Left forelimb (tissue), 1 donor: ENCODE results near the gene NHLH2.

Experiments used
- DNase-seq: peaks from one replicate; pipeline ENCODE4 v3.0.0-alpha.2; 2018; ENCODE audit warnings: low spot score

The NHLH2 gene

DNA sequence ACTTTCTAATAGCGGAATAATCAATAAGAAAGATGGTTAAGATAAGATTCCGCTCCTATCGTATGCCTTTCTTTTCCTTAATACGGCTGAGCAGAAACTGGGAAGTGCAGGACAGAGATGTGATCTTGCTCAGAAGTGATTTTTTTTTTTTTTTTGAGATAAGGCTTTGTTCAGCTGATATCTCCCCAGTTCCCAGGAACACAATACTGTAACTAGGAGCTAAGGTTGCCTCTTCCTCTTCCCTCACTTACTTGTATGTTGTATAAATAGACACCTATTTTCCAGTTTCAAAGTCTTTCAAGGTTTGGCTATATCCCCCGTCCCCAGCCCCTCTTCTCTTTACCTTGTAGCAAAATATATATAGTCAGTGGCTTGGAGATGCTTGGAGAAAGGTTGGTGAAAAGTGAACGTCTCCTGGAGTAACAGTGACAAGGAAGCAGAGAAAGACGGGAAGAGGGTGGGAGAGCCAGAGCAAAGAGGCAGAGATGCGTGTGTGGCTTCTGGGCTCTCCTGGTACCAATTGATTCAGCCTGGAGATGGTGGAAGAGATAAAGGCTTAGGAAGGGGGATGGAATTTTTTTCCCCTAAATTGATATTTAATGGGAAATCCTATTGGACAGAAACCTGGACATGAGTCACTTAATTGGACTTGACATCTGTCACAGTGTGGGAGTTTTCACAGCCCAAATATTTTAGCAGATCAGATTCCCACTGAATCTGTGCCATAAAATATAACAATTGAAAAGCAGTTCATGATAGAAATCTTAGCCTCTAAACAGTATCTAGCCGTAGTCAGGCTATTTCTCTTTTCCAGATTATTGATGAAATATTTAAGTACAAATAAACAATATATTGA lies at the start of gene NHLH2:
NHLH2 (minus strand) TSS at position 522 of the 856 bp plus-strand sequence. CDS start 2,754 bp downstream, outside the sequence.
- no peak for DNase-seq

DNA sequence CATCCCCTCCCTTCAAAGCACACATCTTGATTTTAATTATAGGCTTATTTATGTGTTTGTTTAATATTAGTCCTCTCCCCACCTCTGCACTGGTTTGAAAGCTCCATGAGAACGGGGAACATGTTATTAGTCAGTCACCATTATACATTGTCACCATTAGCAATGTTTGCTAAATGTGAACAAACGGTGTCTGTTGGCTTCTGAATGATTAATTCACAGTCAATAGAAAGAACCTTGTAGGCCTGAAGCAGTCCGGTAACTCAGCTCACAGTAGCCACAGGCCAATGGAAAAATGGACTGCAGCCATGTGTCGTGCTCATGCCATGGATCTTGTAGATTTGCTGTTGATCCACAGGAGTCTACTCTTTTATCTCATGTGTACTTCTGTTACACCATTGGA lies 49.7 kb upstream of the NHLH2 start:
- no peak for DNase-seq

DNA sequence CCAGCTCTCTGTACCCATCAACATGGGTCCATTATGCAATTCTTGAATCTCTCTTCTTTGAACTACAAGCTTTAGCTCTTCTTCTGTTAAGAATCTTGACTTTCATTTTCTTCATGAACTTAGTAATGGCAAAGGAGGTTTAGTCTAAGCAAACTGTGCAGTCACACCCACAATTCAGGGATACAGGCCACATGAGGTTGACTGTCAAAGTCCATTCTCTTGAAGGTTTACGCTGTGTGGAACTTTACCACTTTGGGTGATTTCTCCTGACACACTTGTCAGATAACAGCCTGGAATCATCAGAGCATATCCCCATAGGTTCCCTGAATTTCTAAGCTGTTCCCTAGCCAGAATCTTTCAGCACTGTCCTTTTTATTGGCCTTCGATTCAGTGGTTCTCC lies 48.0 kb upstream of the NHLH2 start:
- no peak for DNase-seq

DNA sequence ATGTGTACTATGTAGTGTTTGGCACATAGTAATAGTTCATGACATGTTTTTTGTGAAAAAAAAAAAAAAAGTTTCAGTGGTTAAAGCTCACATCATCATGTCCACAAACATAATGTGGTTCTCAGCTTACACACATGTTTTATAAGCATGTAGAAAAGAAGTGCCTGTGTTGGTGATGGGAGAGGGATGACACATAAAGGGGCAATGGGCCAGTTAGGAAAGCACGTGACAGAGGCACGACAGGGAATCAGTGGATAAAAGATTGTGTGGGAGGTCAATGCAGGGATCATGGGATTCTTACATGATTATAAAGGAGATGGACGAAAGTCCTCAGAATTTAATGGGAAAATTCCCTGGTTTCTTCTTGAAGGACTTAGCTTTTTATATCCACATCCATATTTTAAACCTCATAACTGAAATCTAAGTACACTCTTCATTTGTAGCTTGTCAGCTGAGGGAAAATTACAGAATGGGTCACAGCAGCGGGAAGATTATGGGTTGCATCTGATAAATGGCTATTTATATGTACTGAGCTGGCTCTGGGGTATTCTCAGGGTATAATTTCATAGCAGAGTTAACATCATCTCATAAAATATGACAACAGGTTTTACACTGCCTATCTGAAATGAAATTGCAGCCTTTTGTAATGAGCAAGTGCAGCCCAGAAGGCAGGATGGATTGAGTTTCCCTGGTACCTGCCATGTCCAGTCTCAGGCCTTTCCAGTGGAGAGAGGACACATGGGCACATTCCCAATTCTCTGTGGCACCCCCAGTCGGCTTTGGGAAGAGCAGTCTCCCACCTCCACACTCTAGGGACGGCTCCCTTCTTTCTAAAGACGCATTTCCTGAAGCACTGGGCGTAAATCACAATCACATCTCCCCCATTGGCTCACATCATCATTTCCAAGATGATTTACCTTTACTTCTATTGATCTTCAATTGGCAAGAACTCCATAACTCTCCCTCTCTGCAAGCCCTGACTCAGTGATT lies 42.3 kb upstream of the NHLH2 start:
- DNase-seq = no peak

DNA sequence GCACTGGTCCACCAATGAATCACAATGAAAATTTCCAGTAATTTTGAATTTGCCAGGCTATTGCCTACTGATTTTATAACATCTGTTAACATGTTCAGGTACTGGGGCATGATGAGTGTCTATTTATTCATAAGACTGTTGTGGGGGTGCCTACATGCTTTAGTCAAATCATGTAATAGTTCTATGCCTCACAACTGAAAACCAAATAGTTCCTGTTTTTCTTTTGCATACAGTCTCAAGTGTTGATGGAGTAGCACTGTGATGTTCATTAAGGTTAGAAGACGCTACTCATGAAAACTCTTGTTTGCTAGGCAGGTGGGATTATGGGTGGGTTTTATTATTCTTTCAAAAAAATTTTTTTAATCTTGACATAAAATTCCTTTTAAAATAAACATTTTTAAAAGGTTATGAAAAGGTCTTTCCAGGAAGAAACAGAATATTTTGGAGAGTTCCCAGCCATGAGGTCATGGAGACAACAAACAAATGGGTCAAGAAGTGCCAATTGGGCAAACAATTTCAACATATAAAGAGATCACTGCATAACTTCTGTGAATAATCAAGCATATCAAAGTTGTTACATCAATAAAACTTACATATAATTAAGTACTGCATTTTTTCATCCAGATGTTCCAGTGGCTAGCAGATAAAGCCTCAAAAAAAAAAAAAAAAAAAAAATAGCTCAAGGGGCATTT lies 40.2 kb upstream of the NHLH2 start:
- DNase-seq = no peak

DNA sequence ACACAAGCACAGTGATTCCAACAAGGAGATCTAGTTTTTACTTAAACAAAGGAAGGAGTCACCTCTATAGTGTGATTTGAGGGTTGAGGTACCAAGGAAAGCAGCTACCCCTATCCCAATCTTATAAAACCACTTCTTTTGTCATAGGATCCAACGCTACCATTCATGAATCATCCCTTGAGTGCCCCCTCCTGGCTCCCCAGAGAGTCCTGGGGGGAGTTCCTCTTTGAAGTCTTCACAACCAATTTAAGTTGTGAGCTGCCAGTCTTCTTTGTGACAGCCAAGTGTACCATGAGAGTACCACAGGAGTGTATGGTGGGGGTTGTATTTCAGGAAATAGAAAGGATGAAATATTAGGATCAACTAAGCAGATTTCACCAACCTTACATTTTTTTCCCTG lies 39.1 kb upstream of the NHLH2 start:
- DNase-seq = no peak

DNA sequence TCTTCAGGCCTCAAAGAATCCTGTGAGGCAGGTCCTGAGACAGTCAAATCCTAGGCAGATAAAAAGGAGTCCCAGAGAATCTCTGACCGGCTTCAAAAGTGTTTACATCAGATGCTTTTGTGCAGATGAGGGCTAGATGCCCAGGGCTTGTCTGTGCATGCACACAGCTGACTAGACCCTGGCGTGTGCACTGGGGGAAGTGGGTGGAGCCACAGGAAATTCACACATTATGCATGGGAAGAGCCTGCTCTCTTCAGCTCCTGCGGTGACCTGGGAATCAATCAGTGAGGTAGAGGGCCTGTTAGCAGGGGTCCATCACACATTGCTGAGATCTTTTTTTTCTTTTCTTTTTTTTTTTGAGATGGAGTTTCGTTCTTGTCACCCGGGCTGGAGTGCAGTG lies 36.6 kb upstream of the NHLH2 start:
- DNase-seq = no peak

DNA sequence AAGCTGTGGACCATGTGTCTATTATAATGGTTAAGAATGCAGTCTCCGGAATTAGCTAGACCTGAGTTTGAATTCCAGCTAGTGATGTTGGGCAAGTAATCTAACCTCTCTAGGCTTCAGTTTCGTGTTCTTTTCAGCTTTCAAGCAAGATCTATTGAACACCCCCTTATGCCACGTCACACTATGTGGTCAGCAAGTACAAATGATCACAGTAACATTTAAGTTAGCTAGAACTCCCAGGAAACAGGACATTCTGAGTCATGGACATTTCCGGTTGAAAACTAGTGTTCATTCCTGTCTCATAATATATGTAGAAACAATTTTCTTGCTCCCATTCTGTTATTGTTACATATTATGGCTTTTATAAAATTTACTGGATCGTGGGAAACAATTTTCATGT lies 34.0 kb upstream of the NHLH2 start:
- no peak for DNase-seq

DNA sequence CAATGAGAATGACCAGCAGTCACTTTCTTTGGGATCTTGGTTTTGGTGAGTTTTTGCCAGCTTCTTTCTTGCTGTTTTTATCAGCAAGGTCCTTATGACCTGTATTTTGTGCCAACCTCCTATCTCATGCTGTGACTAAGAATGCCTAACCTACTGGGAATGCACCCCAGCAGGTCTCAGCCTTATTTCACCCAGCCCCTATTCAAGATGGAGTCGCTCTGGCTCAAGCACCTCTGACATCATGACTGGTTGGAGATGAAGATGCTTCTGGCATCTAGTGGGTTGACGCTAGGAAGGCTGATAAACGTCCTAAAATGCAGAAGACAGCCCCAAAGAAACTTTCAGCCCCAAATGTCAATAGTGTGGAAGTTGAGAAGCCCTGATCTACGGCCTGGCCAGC lies 33.6 kb upstream of the NHLH2 start:
- DNase-seq = no peak

DNA sequence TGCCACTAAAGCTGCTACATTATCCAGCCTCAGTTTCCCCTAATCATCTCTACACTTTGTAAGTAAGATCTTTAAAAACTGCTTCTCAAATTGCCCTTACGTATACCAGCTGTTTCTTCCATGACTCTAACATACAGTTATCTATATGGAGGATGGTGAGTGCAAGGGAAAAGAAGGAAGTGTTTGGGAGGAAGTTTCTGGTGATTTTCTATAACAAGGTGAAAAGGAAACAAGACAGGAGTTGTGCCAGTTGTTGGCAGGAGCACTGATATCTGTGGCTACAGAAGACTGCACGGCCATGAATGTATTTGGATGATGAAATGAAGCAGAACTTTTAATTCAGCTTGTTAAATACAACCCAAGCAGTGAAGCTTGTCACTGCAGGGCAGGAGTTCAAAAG lies 32.3 kb upstream of the NHLH2 start:
- no peak for DNase-seq

DNA sequence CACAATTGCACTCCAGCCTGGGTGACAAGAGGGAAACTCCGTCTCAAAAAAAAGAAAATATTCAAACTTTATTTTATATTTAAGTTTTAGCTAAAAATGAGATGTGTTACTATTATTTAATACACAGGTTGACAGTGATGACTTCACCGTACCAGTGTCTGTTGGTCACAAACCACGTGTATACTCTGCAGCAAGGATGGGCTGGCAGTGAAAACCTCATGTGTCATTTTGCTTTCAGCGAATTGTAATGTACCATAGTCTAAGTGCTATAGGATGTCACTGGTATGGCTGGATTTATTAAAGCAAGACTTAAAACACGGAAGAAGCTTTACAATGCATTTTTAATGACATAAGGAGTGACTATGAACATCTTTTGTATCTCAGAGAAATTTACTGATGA lies 28.1 kb upstream of the NHLH2 start:
- DNase-seq = no peak

DNA sequence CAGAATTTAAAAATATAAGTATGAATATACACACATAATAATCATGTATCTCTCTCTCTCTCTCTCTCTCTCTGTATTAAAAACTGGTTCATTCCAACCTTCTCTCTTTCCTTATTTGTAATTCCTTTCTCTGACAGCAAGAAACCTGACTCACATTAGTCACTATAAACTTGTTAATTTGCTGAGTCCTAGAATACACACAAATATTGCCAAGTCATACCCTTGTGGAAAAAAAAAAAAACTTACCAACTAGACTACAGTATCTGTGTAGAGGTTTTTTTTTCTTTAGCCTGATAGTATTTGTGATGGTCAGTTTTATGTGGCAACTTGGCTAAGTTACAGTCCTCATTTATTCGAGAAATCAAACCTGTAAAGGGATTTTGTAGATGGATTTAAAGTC lies 26.3 kb upstream of the NHLH2 start:
- DNase-seq = no peak

DNA sequence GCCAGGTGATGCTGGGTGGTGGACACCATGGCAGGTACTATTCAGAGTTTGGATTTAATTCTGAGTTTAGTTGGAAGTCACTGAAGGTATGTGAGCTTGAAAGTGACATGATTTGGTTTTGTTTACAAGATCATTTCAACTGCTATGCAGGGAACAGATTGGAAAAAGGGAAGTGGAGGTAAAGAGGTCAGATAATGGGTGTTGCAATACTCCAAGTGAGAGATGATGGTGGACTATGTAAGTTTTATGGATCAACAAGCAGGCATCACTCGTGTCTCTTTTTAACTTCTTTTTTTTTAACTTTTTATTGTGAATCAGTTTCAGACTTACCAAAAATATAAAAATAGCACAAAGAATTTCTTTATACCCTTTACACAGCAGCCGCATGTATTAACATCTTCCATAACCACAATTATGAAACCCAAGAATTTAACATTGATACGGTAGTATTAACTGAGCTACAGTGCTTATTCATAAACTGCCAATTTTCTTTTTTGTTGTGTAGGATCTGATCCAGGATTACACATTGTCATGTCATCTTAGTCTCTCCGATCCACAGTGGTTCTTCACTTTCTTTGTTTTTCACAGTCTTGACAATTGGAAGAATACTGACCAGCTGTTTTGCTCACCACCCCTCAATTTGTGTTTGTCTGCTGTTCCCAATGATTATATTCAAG lies 24.9 kb upstream of the NHLH2 start:
- DNase-seq = no peak

DNA sequence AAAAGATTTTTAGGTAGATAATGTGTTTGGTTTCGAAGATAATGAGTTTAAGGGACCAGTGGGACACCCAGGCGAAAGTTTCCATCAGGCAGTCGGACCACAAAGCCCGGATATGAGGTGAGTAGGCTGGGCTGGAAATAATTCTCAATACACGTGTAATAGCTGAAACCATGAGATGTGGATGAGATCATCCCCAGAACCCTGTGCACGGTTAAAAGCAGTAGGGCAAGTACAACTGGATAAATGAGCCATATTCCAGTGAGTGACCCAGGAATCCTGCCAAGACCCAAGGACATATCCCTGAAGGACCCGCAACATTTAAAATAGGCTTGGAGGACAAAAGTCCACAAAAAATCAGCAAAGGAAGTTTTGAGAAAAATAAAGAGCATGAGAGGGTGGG lies 21.5 kb upstream of the NHLH2 start:
- DNase-seq = no peak

DNA sequence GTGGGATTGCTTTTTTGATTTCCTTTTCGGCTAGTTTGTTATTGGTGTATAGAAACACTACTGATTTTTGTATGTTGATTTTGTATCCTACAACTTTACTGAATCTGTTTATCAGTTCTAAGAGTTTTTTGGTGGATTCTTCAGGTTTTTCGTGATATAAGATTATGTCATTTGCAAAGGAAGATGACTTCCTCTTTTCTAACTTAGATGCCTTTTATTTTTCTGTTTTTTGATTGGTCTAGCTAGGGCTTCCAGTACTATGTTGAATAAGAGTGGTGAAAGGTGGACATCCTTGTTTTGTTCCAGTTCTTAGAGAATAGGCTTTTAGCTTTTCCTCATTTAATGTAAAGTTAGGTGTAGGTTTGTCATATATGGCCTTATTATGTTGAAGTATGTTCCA lies 13.1 kb upstream of the NHLH2 start:
- no peak for DNase-seq

DNA sequence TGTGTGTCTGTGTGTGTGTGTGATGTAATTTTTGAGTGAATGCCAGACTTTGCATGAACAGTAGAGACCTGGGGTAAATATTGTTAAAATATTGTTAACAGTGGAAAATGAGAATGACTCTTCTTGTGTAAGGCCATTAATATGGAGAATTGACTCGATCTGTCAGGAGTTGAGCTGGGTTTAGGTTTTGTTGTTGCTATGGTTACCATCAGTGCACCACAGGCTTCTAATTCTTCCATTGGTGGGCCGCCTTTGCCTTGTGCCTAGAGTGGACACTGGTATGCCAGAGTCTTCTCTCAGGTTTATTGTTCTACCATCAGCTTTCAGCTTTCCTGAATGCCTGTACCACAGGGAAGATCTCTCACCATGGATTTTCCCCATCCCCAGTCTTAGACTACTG lies 10.0 kb upstream of the NHLH2 start:
- DNase-seq = no peak

DNA sequence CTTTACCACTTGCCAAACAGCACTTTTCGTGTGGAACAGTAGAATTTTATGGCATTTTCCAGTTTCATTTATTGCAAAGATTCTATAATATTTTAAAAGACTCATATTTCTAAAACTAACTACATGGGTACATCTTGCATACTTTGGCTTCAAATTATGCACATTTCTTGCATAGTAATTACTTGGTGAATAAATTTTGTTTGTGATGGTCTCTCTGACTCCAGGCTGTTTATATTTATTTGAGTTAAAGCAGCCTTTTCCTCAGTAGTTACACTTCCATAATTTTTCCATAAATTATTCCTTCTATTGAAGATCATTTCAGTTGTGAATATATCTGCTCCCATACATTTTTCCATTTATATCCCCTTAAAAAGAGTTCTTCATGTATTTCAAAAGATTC lies 6.9 kb upstream of the NHLH2 start:
- no peak for DNase-seq

DNA sequence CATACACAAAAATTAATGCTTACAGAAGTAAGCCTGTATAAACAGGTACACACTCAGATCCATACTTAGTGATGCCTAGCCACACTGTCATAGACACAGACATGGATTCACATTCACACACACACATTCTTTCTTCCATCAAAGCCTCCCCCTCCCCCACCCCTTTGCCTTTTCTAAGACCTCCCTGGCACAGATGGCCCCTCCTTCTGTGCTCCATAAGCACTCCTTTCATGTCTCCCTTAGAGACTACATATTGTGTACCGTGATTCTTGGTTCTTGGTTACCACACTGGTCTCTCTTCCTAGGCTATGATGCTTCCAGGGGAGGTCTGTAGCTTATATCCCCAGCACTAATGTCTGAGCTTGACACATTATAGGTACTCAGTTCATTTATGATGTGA lies 2.0 kb upstream of the NHLH2 start:
- DNase-seq = no peak

DNA sequence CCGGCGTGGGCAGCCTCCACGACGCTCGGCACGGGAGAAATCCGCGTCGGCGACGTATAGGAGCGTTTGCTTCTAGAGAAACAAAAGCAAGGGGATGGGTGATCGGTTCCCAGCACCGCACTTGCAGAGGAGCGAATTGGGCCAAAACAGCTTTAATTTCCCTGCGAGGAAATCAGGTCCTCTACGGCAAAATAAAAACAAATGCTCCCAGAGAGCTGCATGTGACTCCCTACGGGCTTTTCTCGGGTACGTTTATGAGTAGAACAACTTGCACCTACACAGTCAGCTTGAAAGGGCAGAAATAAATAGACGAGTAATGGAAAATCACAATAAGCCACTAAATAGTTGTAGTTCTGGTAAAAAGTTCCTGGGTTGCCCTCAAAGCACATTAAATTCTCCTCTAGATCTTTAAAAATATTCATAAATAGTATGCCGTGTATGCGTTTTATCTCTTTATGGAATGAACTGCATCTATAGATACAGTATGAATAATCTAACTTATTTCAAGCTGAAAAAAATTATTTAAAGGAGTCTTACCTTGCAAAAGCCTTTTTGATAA lies 1.2 kb downstream of the NHLH2 start:
- no peak for DNase-seq

DNA sequence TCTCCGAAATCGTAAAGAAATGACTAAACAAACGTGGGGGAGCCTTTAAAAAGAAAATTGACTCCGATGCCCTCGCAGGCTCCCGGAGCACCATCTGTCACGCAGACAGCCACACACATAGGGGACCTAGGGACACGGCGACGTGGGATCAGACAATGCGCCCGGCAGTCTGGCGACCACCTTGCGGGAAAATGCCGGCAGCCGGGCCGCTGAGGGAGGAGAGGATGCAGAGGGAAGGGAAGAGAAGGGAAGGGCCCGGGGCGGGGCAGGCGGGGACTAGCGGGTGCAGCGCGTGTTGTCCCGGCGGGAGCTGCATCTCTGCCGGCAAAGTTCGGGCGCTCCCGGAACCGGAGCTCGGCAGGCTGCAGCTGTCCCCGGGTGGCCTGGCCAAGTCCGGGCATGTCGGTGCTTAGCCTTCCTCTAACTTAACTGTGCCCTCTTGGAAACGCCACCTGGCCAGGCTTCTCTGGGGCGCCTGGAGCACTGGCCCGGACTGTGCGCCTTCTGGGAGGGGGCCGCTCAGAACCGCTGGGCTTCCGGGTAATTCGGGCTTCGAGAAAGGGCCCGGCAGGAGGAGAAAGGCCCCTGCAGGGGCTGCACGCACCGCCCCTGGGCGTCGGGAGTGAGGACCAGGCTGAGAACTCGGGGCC lies 1.8 kb downstream of the NHLH2 start:
- DNase-seq = no peak

DNA sequence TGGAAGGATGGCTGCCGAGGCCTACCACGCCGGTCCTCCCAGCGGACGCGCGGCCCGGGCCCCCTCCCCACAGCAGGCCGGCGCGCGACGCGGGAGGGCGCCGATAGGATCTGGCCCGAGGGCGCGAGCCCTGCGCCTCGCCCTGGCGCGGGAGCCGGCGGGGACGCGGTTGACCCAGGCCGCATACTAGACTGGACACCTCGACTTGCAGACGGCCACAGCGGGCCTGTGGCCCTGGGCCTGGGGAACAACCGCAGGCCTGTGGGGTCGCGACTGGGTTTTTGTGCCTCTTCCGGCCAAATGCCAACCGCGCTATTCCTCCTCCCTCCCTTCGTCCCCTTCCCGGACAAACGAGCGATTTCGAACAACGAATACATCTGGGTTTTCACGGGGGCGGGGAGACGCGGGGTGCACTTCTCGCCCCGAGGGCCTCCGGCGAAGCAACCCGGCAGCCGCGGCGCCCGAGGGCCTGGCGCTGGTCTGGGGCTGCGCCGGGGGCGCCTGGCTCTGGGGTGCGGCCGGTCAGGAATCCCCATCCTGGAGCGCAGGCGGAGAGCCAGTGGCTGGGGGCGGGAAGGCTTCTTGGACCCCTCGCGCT lies 2.4 kb downstream of the NHLH2 start:
- no peak for DNase-seq
